GM12891 (cell line): ENCODE data around the gene PIK3R1.

Source experiments
- POLR2A ChIP-seq: IDR thresholded peaks from 2 replicates; pipeline ENCODE4 v1.6.1; 2011; ENCODE audit warnings: low read depth, low read length, control low read depth
- POLR2AphosphoS5 ChIP-seq: IDR thresholded peaks from 2 replicates; pipeline ENCODE4 v1.6.1; 2011; ENCODE audit warnings: low read depth, low read length, control low read depth
- TAF1 ChIP-seq: IDR thresholded peaks from 2 replicates; pipeline ENCODE4 v1.6.1; 2011; ENCODE audit warnings: low read depth, low read length, control low read depth

- TF ChIP-seq POLR2A (no peak), TAF1 (no peak), POLR2AphosphoS5 (no peak)
These were observed 49.8 kb downstream of the PIK3R1 start for GRCh38 chr5:68265347-68265746.
